OCI-LY1 (cell line): ENCODE measurements around the gene XRN2.

Experiments
- CTCF ChIP-seq: fragments of 200-600 bp; sonication (generic), shearing (Covaris generic); IDR thresholded peaks from 2 replicates; pipeline ENCODE4 v1.5.1; 2017; ENCODE audit warnings: mild to moderate bottlenecking, antibody characterized with exemption, low read length, moderate library complexity, mixed read lengths
- EZH2 ChIP-seq: fragments of 200-600 bp; sonication (generic), shearing (Covaris generic); IDR thresholded peaks from 2 replicates; pipeline ENCODE4 v1.8.0; 2017; ENCODE audit warnings: borderline replicate concordance, mixed run types, mild to moderate bottlenecking, antibody characterized with exemption, low read length, moderate library complexity, mixed read lengths

- no peak for TF ChIP-seq CTCF
- no peak for TF ChIP-seq EZH2
Observed at GRCh38 chr20:21355981-21356380, 52.9 kb downstream of the XRN2 start.
